Measurements from ENCODE around the gene MAGI1.
"Not testable (repeated sequence)": the region's sequence is repeated elsewhere in the genome, so short reads cannot be mapped to it uniquely, and the experiment has no call there.

MAGI1 gene

DNA sequence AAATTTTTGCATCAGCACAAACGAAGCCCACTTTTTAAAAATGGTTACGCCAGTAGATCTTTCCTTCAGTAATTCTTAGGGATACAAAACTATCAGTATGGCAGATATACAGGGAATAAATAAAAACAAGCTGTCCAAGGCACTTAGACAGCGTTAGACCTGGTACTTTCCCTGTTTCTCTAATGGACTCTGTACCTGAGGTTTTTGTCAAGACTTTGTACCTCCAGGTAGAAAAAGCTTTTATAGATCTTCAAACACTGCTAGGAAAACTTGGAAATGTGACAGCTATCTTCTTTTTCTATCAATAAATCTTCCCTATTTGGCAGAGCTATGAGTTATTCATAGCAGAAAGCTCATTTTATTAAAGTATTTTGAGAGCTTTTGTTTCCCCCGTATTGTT lies 477.8 kb downstream of the MAGI1 start:
- DNase-seq (ENCODE audit: low spot score), result no peak

DNA sequence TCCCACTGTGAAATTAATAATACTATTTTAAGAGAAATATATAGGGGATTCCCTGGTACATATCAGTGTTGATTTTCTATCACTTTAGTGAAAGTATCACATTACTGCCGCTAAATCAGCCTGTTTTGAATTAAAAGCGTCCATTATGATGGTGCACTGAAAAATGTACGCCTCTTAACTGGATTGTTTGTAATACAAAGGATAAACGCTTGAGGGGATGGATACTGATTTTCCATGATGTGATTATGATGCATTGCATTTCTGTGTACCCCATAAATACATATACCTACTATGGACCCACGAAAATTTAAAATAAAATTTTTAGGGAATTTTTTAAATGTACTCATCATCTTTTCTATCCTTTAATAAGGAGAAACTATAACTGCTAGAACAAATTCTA lies 478.6 kb downstream of the MAGI1 start:
- DNase-seq (ENCODE audit: low spot score), result no peak

DNA sequence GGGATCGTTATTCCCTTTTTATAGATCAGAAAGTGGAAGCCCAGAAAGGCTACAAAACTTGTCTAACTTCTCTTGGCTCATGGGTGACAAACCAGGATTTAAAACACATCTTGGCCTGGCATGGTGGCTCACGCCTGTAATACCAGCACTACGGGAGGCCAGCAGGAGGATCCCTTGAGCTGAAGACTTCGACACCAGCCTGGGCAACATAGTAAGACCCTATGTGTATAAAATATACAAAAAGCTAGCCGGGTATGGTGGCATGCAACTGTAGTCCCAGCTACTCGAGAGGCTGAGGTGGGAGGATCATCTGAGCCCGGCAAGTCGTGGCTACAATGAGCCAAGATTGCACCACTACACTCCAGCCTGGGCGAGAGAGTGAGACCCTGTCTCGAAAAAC lies 479.1 kb downstream of the MAGI1 start:
- no peak for DNase-seq (ENCODE audit: low spot score)

DNA sequence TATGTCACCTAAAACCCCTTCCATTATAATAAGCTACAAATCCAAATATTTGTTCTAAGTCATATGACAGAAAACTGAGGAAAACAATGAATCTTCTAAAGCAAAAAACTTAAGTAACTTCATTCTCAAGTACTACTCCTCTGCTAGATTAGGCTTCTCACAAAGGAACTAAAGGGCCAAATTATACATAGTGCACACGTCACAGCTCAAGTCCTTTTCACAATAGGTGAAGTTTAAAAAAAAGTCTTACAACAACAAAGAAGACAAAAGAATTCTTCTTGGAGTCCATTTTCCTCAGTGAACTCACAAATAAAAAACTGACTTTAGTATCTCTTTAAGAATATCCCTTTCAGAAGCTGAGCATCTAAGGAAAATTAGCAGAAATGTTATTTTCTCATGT lies 479.9 kb downstream of the MAGI1 start:
- no peak for DNase-seq (ENCODE audit: low spot score)

DNA sequence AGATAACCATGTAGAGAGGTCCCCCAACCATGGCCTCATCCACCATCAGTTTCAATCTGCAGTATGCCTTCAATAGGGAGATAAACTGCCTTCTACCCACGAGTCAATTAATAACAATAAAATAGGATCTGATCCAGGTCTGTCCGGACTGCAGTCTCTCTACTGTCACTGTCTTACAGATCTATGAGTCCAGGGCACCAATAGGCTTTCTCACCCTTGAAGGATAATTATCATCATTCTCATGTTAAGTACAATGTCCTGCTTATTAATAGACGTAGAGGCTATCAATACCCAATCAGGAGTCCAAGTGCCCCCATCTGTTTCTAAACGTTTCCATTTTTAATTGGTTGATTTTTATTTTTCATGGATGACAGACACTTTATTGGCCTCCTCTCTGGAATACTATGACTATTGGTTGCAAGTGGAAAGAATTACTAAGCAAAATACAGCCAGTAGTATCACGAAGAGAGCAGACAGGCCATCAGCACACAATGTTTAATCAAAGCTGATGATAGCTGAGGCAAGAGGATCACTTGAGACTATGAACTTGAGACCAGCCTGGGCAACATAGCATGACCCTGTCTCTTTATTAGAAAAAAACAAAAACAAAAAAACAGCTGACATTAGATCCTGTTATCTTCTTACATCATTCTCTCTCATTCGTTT lies 480.7 kb downstream of the MAGI1 start:
- DNase-seq (ENCODE audit: low spot score), result no peak

- no peak for DNase-seq (ENCODE audit: low spot score)
Observed at GRCh38 chr3:65556934-65557577, 481.7 kb downstream of the MAGI1 start.

- DNase-seq (ENCODE audit: low spot score), result no peak
Observed at GRCh38 chr3:65552434-65552833, 486.3 kb downstream of the MAGI1 start.

- no peak for DNase-seq (ENCODE audit: low spot score)
Observed at GRCh38 chr3:65551945-65552344, 486.8 kb downstream of the MAGI1 start.

GRCh38 chr3:65550137-65550536 lies 488.6 kb downstream of the MAGI1 start:
- no peak for DNase-seq (ENCODE audit: low spot score)

DNA sequence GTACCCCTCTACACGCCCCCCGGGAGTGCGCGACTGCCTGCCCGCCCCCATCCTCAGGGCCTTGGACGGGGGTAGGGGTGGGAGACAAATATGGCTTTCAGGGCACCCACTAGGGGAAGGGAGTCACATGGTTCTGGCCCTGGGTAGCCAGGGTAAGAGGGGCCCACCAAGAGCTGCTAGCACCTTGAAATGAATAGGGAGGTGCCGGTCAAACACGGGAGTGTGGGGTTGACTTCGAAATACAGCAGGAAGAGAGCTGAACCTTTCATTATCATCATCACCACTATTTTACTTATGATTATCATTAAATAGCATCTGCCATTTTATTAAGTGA lies 489.1 kb downstream of the MAGI1 start:
- DNase-seq (ENCODE audit: low spot score), result no peak

GRCh38 chr3:65548848-65549625 lies 489.7 kb downstream of the MAGI1 start:
- DNase-seq (ENCODE audit: low spot score), result peak; percentile 36

DNA sequence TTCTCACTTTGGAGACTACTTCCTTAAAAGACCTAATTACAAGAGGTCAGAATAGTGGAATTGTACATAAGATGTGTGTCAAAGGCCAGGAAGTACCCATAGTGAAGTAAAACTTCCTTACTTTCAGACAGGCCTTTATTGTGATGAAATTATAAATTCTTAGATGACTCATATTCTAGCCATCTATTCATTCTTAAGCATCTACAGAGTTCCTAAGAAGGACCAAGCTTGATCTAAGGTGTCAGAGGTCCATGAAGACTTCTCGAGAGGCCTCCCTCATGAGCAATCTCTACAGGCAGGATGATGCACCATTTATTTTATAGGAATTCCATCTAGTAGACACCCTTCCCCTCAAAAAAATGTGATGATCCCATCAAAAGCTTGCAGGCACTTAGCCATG lies 493.3 kb downstream of the MAGI1 start:
- peak; percentile 20 for DNase-seq (ENCODE audit: low spot score)

GRCh38 chr3:65543391-65543790 lies 495.3 kb downstream of the MAGI1 start:
- DNase-seq (ENCODE audit: low spot score), result not testable (repeated sequence)

DNA sequence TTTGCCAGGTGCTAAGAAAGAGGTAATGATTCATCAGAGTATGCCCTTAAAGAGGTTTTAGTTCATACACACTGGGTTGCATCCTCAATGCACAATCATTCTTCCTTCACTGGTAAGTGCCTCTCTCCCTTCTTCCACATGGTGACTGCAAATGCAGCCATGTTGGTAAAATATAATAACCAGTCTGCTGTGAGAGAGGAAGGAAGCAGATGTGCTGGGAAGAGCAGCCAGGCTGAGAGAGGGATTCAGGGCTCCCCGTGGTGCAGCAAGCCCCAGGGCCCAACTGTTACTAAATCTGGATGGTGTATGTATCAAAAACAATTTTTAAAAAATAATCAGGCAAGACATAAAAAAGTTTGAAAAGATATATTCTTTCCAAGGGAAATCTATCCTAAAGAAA lies 498.1 kb downstream of the MAGI1 start:
- DNase-seq (ENCODE audit: low spot score), result no peak

- no peak for DNase-seq (ENCODE audit: low spot score)
Observed at GRCh38 chr3:65539616-65540015, 499.1 kb downstream of the MAGI1 start.

DNA sequence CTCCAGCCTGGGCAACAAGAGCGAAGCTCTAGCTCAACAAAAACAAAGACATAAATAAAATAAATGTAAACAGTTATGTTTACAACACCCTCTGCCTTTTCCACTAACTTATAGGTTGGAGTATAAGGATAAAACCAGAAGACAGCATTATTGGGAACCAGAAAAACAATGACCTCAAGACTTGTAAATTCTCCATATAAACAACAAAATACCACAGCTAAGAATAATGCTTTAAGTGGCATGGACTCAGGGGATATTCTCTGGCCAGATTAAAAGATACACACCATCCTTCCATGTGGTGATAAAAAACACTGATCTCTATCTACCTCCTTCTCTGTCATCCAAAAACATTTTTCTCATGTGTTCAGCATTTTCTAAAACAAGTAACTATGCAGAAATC lies 500.6 kb downstream of the MAGI1 start:
- DNase-seq (ENCODE audit: low spot score), result no peak

GRCh38 chr3:65537109-65537508 lies 501.6 kb downstream of the MAGI1 start:
- no peak for DNase-seq (ENCODE audit: low spot score)

DNA sequence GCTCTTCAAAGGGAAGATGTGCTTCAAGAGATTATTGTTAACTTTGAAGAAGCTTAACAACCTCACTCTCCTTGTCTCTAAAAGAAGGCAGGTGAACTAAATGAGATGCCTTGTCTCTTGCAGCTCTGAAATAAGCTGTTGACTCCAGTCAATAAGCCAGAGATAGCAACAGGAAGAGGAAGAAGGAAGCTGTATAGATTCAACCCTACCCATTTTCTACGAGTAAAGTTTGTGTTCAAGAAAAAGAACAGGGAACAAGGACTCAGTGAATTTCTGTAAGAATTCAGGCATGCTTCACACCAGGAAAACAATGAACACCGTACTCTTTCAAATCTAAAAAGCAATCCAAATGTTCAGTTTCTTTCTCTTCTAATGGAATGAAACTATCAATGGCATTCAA lies 503.5 kb downstream of the MAGI1 start:
- no peak for DNase-seq (ENCODE audit: low spot score)

DNA sequence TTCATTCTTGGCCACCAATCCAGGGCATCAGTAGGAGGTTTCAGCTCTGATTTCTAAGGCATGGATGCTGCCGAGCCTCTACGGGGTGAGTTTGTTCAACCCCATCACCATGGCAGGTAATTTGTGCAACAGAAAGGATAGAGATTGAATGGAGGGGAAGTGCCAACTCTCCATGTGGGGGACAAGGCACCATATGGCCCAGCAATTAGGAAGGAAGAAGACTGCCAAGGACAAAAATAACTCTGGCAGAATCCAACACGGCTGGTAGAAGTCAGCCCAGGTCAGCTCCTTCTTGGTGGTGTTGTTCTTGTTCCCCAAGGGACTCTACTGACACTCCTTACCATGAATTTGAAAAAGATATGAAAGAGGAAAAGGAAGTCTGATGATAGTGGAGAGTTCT lies 503.9 kb downstream of the MAGI1 start:
- DNase-seq (ENCODE audit: low spot score), result no peak

- DNase-seq (ENCODE audit: low spot score), result no peak
Observed at GRCh38 chr3:65532749-65533148, 506.0 kb downstream of the MAGI1 start.

DNA sequence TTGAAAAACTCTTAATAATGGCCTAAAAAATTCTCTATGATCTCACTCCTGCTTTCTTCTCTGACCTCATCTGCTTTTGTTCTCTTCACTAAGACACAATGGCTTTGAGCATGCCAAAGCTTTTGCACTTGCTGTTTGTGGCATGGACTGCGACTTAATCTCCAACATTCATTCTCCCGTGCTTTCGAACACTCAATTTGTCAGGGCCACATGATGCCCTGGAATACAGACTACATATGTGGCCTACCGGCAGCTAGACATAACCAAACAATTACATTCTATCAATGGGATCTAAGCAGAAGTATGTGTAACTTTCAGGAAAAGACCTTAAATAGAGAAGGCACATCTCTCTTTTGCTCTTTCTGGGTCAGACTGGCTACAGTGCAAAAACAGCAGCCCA lies 506.5 kb downstream of the MAGI1 start:
- no peak for DNase-seq (ENCODE audit: low spot score)

DNA sequence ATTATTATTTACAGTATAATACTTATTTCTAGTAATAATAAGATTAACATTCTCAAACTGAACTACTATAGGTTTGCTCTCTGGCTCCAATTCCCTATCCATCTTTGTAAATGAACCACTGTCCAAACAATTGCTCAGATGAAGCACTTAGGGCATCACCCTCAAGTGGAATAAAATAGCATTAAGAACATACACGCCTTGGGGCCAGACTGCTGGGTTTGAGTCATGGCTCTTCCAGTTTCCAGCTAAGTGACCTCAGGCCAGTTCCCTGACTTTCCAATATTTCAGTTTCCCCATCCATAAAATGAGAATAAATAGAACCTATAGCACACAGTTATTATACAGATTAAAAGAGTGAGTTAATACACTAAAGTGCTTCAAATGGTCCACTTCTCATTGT lies 507.2 kb downstream of the MAGI1 start:
- no peak for DNase-seq (ENCODE audit: low spot score)

- no peak for DNase-seq (ENCODE audit: low spot score)
Observed at GRCh38 chr3:65526656-65527055, 512.1 kb downstream of the MAGI1 start.

DNA sequence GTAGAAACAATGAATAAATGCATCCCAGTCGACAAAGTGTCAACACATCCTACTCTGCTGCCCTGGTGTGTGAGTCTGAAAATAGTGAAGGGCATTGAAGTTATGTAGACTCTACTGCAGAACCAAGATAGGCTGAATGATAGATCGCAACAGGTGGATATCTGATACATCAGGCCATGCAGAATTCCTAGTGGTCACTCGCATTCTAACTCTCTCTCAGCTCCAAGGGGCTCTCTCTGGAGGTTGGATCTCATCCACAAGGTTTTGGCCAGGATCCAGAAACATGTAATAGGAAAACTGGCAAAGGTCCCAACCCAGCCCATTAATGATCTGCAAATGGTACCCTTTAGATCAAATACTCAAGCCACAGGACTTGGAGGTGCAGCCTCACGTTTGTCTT lies 514.1 kb downstream of the MAGI1 start:
- no peak for DNase-seq (ENCODE audit: low spot score)
